Ovary (tissue), 3 donors: ENCODE measurements around the gene MYDGF.

Experiments used
- CTCF ChIP-seq, 3 donors: fragments of 450-650 bp in 2 of 3; fragments of 200-600 bp in 1 of 3; IDR thresholded peaks; one replicate each; pipeline versions ENCODE4 v1.5.1 to v1.8.0; 2016 to 2022; ENCODE audit warnings: antibody characterized with exemption in 3 of 3, mild to moderate bottlenecking in 1 of 3
- POLR2A ChIP-seq: fragments of 450-650 bp; IDR thresholded peaks from one replicate; pipeline ENCODE4 v1.6.1; 2017; ENCODE audit warnings: antibody characterized with exemption, mild to moderate bottlenecking, moderate library complexity
- donor health status: DM: no; HTN: no; CAD: no.

- no peak for TF ChIP-seq POLR2A
- no peak for TF ChIP-seq CTCF (IDR thresholded peaks at IDR 0.05)
Measured at GRCh38 chr19:4639531-4640246, 30.5 kb downstream of the MYDGF start.
